HCT116 (cell line): Measurements from ENCODE around the gene MSH6.

ENCODE experiments used
- CEBPB ChIP-seq: IDR thresholded peaks from 2 replicates; pipeline ENCODE4 v1.6.1; 2012; ENCODE audit warnings: low read depth
- EZH2 ChIP-seq: fragments of 200-600 bp; sonication (generic); IDR thresholded peaks from 2 replicates; pipeline ENCODE4 v1.6.1; 2017; ENCODE audit warnings: antibody characterized with exemption, mixed run types
- POLR2A ChIP-seq: IDR thresholded peaks from 2 replicates; pipeline ENCODE4 v1.7.0; 2011; ENCODE audit warnings: borderline replicate concordance; ENCODE audit not compliant: insufficient read depth, insufficient read length; ENCODE audit errors: extremely low read depth
- RAD21 ChIP-seq: IDR thresholded peaks from 2 replicates; pipeline ENCODE4 v1.6.1; 2012; ENCODE audit warnings: low read depth, mild to moderate bottlenecking
- SP1 ChIP-seq: IDR thresholded peaks from 2 replicates; pipeline ENCODE4 v1.6.1; 2012; ENCODE audit warnings: low read depth
- YY1 ChIP-seq: IDR thresholded peaks from 2 replicates; pipeline ENCODE4 v1.6.1; 2011; ENCODE audit warnings: low read length, low read depth, moderate library complexity, mild to moderate bottlenecking; ENCODE audit not compliant: insufficient replicate concordance; ENCODE audit errors: extremely low read depth
- ZNF274 ChIP-seq: fragments of 200-500 bp; sonication (Bioruptor generic); IDR thresholded peaks from 2 replicates; pipeline ENCODE4 v1.6.1; 2014; ENCODE audit warnings: mild to moderate bottlenecking, low read depth, low read length, inconsistent platforms
- TF ChIP-seq, protein P1 (sequence below), 3 experiments: fragments of 200-600 bp in 1 of 3; sonication (generic) in 1 of 3; IDR thresholded peaks in 2 of 3; conservative IDR thresholded peaks in 1 of 3; 2 replicates each; pipeline ENCODE4 v1.5.1; 2012 to 2017; ENCODE audit warnings: low read depth in 2 of 3, low read length in 2 of 3, antibody characterized with exemption in 1 of 3, borderline replicate concordance in 1 of 3, control low read depth in 1 of 3, mild to moderate bottlenecking in 1 of 3, mixed read lengths in 1 of 3, mixed run types in 1 of 3, moderate library complexity in 1 of 3; ENCODE audit not compliant: insufficient read depth in 1 of 3
- TF ChIP-seq, protein P2 (sequence below): IDR thresholded peaks from 2 replicates; pipeline ENCODE4 v1.6.1; 2012
- TF ChIP-seq, protein P3 (sequence below): IDR thresholded peaks from 2 replicates; pipeline ENCODE4 v1.6.1; 2012

DNA sequence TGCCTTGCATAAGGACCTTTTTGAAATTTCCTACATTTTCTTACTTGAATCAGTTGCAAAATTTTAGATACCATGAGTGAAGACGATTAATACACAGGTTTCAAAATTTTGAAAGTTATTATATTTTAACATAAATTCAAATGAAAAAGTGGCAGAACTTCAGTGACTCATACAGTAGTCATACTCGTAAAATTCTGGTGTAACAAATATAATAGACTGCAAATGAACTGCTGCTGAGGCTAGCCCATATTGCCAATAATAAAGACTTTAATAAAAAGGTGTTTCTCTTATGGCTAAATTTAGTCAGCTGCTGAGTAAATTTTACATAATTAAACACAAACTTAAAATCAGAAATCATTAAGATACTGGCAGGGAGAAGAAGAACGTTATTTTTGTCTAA is 36.9 kb downstream of the MSH6 start:
- TF ChIP-seq EZH2 (no peak), CEBPB (no peak), YY1 (no peak), POLR2A (no peak), SP1 (no peak), RAD21 (no peak), ZNF274 (no peak)
- TF ChIP-seq, protein P1, sequence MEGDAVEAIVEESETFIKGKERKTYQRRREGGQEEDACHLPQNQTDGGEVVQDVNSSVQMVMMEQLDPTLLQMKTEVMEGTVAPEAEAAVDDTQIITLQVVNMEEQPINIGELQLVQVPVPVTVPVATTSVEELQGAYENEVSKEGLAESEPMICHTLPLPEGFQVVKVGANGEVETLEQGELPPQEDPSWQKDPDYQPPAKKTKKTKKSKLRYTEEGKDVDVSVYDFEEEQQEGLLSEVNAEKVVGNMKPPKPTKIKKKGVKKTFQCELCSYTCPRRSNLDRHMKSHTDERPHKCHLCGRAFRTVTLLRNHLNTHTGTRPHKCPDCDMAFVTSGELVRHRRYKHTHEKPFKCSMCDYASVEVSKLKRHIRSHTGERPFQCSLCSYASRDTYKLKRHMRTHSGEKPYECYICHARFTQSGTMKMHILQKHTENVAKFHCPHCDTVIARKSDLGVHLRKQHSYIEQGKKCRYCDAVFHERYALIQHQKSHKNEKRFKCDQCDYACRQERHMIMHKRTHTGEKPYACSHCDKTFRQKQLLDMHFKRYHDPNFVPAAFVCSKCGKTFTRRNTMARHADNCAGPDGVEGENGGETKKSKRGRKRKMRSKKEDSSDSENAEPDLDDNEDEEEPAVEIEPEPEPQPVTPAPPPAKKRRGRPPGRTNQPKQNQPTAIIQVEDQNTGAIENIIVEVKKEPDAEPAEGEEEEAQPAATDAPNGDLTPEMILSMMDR (IDR thresholded peaks at IDR 0.05 in 2 of 3, conservative IDR thresholded peaks at IDR 0.05 in 1 of 3; ENCODE audit: borderline replicate concordance in 1 of 3, insufficient read depth in 1 of 3, low read depth in 2 of 3, low read length in 2 of 3) = no peak
- TF ChIP-seq, protein P2, sequence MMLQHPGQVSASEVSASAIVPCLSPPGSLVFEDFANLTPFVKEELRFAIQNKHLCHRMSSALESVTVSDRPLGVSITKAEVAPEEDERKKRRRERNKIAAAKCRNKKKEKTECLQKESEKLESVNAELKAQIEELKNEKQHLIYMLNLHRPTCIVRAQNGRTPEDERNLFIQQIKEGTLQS = no peak
- TF ChIP-seq, protein P3, sequence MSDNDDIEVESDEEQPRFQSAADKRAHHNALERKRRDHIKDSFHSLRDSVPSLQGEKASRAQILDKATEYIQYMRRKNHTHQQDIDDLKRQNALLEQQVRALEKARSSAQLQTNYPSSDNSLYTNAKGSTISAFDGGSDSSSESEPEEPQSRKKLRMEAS = no peak
